ENCODE data around the gene SEC62.
A peak's percentile ranks its signal among the peaks of the same experiment; 100 is the strongest.

The SEC62 gene

GRCh38 chr3:169966428-169966950, at the start of gene SEC62:
Gene SEC62 (plus strand): TSS chr3:169966807. CDS start chr3:169966823, 16 bp downstream.
- peak; percentile 89 for DNase-seq

GRCh38 chr3:169923189-169923588, 43.4 kb upstream of the SEC62 start:
- no peak for DNase-seq

- DNase-seq, result no peak
These were observed 42.8 kb upstream of the SEC62 start for GRCh38 chr3:169923831-169924230.

GRCh38 chr3:169929830-169930519, 36.6 kb upstream of the SEC62 start:
- DNase-seq, result peak; percentile 15

- DNase-seq, result no peak
These were observed 35.8 kb upstream of the SEC62 start for GRCh38 chr3:169930843-169931242.

- no peak for DNase-seq
These were observed 34.7 kb upstream of the SEC62 start for GRCh38 chr3:169931747-169932520.

GRCh38 chr3:169939320-169939719, 27.3 kb upstream of the SEC62 start:
- no peak for DNase-seq

- no peak for DNase-seq
These were observed 26.9 kb upstream of the SEC62 start for GRCh38 chr3:169939751-169940150.

- no peak for DNase-seq
These were observed 26.0 kb upstream of the SEC62 start for GRCh38 chr3:169940470-169941181.

- peak; percentile 86 for DNase-seq
These were observed 21.3 kb upstream of the SEC62 start for GRCh38 chr3:169945313-169945712.

GRCh38 chr3:169946336-169946735, 20.3 kb upstream of the SEC62 start:
- no peak for DNase-seq

GRCh38 chr3:169948559-169949448, 17.8 kb upstream of the SEC62 start:
- DNase-seq, result no peak

GRCh38 chr3:169952045-169952444, 14.6 kb upstream of the SEC62 start:
- DNase-seq, result peak; percentile 96

- DNase-seq, result no peak
These were observed 13.0 kb upstream of the SEC62 start for GRCh38 chr3:169953462-169954141.

GRCh38 chr3:169954142-169954756, 12.4 kb upstream of the SEC62 start:
- DNase-seq, result peak; percentile 90

GRCh38 chr3:169955406-169955805, 11.2 kb upstream of the SEC62 start:
- peak; percentile 23 for DNase-seq

- DNase-seq, result no peak
These were observed 2.4 kb upstream of the SEC62 start for GRCh38 chr3:169964176-169964575.

- no peak for DNase-seq
These were observed 812 bp upstream of the SEC62 start for GRCh38 chr3:169965562-169966427.

GRCh38 chr3:169966951-169967915, 626 bp downstream of the SEC62 start:
- peak; percentile 71 for DNase-seq

Measured in inflammatory macrophage treated with lipopolysaccharide for 4 hours (primary cell).